Left lung (tissue), 10 donors: ENCODE data around the gene WDR20. TPM values are rescaled to one million over a fixed set of nuclear protein-coding genes. Genes with fewer than 3 reads are reported as not detected.

Experiments used
- ATAC-seq: fragments of 200-7000 bp; cut with Tn5 transposase; one replicate; pipeline ENCODE4 v1.9.1; 2020; ENCODE audit warnings: moderate library complexity
- DNase-seq, 4 donors: peaks; one replicate each; pipeline ENCODE4 v3.0.0-alpha.2; 2013 to 2020
- H3K27ac ChIP-seq, 2 donors: fragments of 200-600 bp; sonication (generic) in 1 of 2; one replicate each; pipeline versions ENCODE4 v1.5.0 to v1.8.0; 2020 to 2021
- H3K27me3 ChIP-seq, 2 donors: fragments of 200-600 bp; sonication (generic) in 1 of 2; one replicate each; pipeline versions ENCODE4 v1.5.0 to v1.8.0; 2020 to 2021
- H3K36me3 ChIP-seq, 2 donors: fragments of 200-600 bp; sonication (generic) in 1 of 2; one replicate each; pipeline versions ENCODE4 v1.5.0 to v1.8.0; 2020 to 2021
- H3K4me1 ChIP-seq, 2 donors: fragments of 200-600 bp; one replicate each; pipeline ENCODE4 v1.8.0; 2021
- H3K4me3 ChIP-seq, 2 donors: fragments of 200-600 bp; sonication (generic) in 1 of 2; one replicate each; pipeline versions ENCODE4 v1.5.0 to v1.8.0; 2020 to 2021; ENCODE audit warnings: mild to moderate bottlenecking in 1 of 2
- H3K9me3 ChIP-seq, 2 donors: fragments of 200-600 bp; sonication (generic) in 1 of 2; one replicate each; pipeline versions ENCODE4 v1.5.0 to v1.8.0; 2020 to 2021
- CTCF ChIP-seq, 2 donors: fragments of 200-600 bp; sonication (generic) in 1 of 2; IDR thresholded peaks; one replicate each; pipeline versions ENCODE4 v1.5.0 to v1.8.0; 2021; ENCODE audit warnings: antibody characterized with exemption in 2 of 2
- intact Hi-C, 2 donors: fragments of 100-400 bp; cut with DNase I; formaldehyde crosslinking; loops; one replicate each; pipeline versions ENCODE4 v1.11.2 to v1.14.2; 2022
- polyA plus RNA-seq, 6 donors: library from polyadenylated mRNA; unstranded; fragments of 120-200 nt; gene quantifications; one replicate each; pipeline ENCODE4 v1.2.1, GENCODE V29; 2013; ENCODE audit not compliant: insufficient read length in 6 of 6
- total RNA-seq, 2 donors: library from RNA; stranded (reverse); fragmentation: NEBNext Ultra II Directional; extraction: Animal tissue kit (Norgen Biotek cat#: 25700); gene quantifications; one replicate each; pipeline ENCODE4 v1.2.1, GENCODE V29; 2021
- donor health status: DM: no; HTN: yes; CAD: no.
- donor health status: DM: no; HTN: no; CAD: no.

Gene WDR20
- total and polyA plus RNA-seq, 8 donors = 22.4 to 28.4 (median 26.2) TPM

GRCh38 chr14:102233081-102233480 is 93.4 kb downstream of the WDR20 start:
- Histone ChIP-seq H3K4me3 (no peak overlapping the region), H3K9me3 (no peaks in the 10 kb centered on the region), H3K27me3 (no peaks in the 10 kb centered on the region), H3K36me3 (peaks cover 0 to 9% of the 10 kb centered on the region in 2 donors), H3K27ac (no peak overlapping the region), H3K4me1 (no peaks in the 10 kb centered on the region)
- no peak for TF ChIP-seq CTCF (IDR thresholded peaks at IDR 0.05)
- no peak for DNase-seq
- no peak for ATAC-seq
- intact Hi-C loops = loop anchor here in 1 of 2 donors (5.0 kb wide), 1 partner anchor 79 kb away; no protein-coding TSS in a partner anchor

- Histone ChIP-seq H3K27me3 (no peaks in the 10 kb centered on the region), H3K27ac (no peak overlapping the region), H3K36me3 (peaks cover 0 to 9% of the 10 kb centered on the region in 2 donors), H3K4me1 (no peaks in the 10 kb centered on the region), H3K4me3 (peak overlapping the region in 1 of 2 donors; percentile 16), H3K9me3 (no peaks in the 10 kb centered on the region)
- no peak for TF ChIP-seq CTCF (IDR thresholded peaks at IDR 0.05)
- intact Hi-C loops = loop anchor here in 1 of 2 donors (5.0 kb wide), 1 partner anchor 78 kb away; no protein-coding TSS in a partner anchor
- ATAC-seq (no peak), DNase-seq (no peak)
These were observed 94.9 kb downstream of the WDR20 start for GRCh38 chr14:102234331-102235264.

- H3K4me3 ChIP-seq = peak overlapping the region in 1 of 2 donors; percentile 16
- peak; percentile 70 to 83 for TF ChIP-seq CTCF (IDR thresholded peaks at IDR 0.05)
- intact Hi-C loops = no loop called here
- DNase-seq (peak; percentile 45 to 86 (median 77)), ATAC-seq (peak; percentile 98)
- peaks cover 0 to 9% of the 10 kb centered on the region in 2 donors for H3K36me3 ChIP-seq
- H3K27ac ChIP-seq = no peak overlapping the region
- H3K27me3 ChIP-seq = no peaks in the 10 kb centered on the region
- H3K9me3 ChIP-seq = no peaks in the 10 kb centered on the region
- H3K4me1 ChIP-seq = no peaks in the 10 kb centered on the region
These were observed 95.7 kb downstream of the WDR20 start for GRCh38 chr14:102235275-102235897.

- no peak overlapping the region for H3K27ac ChIP-seq
- no peaks in the 10 kb centered on the region for H3K27me3 ChIP-seq
These were observed 96.3 kb downstream of the WDR20 start for GRCh38 chr14:102236026-102236425.

More at GRCh38 chr14:102236026-102236425, 96.3 kb downstream of the WDR20 start:
- Histone ChIP-seq H3K36me3 (peaks cover 0 to 9% of the 10 kb centered on the region in 2 donors), H3K4me3 (no peak overlapping the region), H3K4me1 (no peaks in the 10 kb centered on the region), H3K9me3 (no peaks in the 10 kb centered on the region)
- no peak for TF ChIP-seq CTCF (IDR thresholded peaks at IDR 0.05)
- DNase-seq = no peak
- intact Hi-C loops = no loop called here
- ATAC-seq = no peak
